ENCODE results near the gene CEP85. TPM values are rescaled to one million over a fixed set of nuclear protein-coding genes. Genes with fewer than 3 reads are reported as not detected.
A peak's percentile ranks its signal among the peaks of the same experiment; 100 is the strongest.

The CEP85 gene, protein sequence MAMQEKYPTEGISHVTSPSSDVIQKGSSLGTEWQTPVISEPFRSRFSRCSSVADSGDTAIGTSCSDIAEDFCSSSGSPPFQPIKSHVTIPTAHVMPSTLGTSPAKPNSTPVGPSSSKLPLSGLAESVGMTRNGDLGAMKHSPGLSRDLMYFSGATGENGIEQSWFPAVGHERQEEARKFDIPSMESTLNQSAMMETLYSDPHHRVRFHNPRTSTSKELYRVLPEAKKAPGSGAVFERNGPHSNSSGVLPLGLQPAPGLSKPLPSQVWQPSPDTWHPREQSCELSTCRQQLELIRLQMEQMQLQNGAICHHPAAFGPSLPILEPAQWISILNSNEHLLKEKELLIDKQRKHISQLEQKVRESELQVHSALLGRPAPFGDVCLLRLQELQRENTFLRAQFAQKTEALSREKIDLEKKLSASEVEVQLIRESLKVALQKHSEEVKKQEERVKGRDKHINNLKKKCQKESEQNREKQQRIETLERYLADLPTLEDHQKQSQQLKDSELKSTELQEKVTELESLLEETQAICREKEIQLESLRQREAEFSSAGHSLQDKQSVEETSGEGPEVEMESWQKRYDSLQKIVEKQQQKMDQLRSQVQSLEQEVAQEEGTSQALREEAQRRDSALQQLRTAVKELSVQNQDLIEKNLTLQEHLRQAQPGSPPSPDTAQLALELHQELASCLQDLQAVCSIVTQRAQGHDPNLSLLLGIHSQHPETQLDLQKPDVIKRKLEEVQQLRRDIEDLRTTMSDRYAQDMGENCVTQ
- total RNA-seq: 10 to 100 TPM; 17.7 to 38.6 TPM
- long read RNA-seq, transcript CEP85-202 (14 exons, 3,922 nt): major isoform, 17 of 38 reads
- long read RNA-seq, partial matches to known transcripts: 8 of 38 reads
- long read RNA-seq, other reads (novel, unspliced or antisense): 9 of 38 reads

DNA sequence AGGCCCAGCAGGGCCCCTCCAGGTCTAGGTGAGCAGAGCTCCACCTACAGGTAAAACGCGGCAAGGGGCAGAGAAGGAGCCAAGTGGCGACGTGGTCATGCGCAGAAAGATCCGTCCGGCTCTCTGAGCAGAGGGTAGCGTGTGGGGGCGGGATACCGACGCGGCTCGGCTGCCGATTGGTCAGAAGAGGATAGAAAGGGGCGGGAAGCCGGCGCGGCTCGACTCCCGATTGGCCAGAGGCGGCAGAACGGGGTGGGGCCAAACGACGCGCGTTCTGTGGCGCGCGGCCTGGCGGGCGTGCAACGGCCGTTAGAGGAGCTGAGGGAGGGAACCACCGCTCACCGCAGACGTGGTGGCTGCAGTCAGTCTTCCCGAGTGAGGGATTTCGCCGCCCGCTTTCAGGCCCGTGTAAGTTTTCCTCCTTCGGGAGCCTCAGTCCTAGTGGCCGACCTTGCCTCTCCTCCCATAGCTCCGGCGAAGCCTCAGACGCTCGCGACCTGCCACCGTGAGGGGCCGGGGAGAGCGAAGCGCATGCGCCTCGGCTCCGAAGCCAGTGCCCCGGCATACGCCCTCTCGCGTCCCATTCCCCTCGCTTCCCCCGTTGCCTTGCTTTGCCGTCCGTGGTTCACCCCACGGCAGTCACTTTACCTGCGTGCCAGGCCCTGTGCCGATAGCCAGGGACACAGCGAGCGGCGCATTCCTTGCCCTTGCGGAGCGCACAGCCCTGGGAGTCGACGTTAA lies at the start of gene CEP85:
TSS of gene CEP85 (plus strand) at position 298 of the 741 bp plus-strand sequence. CDS start 5,584 bp downstream, outside the sequence.
- DNase-seq (peak; percentile 99), ATAC-seq (peak; percentile 99 to 100)
- intact Hi-C loops (cut with DNase I): loop anchor here (5.0 to 10.0 kb wide), 3 partner anchors 62 to 199 kb away; partner anchors contain the start of genes PDIK1L (in 1 of the 2) and ZNF593OS (in 1 of the 2)

DNA sequence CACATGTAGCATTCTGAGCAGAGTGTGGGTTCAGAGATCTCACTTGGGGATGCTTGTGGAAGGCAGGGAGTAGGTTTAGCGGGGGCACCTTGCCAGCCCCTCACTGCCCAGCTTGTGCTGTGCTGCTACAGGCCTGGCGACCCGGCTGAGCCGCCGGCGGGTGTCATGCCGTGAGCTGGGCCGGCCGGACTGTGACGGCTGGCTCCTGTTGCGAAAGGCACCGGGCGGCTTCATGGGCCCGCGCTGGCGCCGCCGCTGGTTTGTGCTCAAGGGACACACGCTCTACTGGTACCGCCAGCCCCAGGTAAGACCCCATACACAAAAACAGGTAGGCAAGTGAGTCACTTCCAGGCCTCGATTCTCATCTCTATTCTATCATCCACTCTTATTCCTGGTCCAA lies 49.1 kb upstream of the CEP85 start:
- no peak for ATAC-seq
- DNase-seq: no peak
- intact Hi-C loops (cut with DNase I): no loop called here

DNA sequence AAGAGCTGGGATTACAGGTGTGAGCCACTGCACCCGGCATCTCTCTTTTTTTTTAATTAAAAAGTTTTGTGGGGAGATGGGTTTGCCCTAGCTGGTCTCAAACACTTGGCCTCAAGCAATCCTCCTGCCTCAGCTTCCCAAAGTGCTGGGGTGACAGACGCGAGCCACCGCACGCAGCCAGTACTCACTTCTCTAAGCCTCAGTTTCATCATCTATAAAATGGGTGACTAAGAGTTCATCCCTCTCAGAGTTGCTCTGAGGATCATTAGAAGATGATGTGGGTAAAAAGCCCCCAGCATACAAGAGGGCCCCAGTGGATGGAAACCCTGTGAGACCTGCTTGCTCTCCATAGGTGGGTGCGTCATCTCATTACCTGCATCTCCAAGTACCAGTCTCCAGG lies 46.1 kb upstream of the CEP85 start:
- intact Hi-C loops (cut with DNase I): no loop called here
- ATAC-seq: no peak

DNA sequence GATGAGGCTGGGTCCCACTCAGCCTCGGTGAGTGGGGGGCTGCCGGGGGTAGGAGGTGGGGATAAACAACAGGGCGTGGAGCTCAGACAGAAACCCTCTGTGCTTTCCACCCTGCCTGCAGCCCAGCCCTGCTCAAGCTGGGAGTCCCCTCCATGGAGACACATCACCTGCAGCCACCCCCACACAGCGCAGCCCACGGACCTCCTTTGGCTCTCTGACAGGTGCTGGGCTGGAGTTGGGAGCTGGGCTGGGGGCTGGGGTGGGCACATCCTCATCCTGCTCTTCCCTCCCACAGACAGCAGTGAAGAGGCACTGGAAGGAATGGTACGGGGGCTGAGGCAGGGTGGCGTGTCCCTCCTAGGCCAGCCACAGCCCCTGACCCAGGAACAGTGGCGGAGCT lies 45.5 kb upstream of the CEP85 start:
- intact Hi-C loops (cut with DNase I): no loop called here
- ATAC-seq: no peak
- no peak for DNase-seq

More for the DNA sequence above, 46.1 kb upstream of the CEP85 start:
- no peak for DNase-seq

DNA sequence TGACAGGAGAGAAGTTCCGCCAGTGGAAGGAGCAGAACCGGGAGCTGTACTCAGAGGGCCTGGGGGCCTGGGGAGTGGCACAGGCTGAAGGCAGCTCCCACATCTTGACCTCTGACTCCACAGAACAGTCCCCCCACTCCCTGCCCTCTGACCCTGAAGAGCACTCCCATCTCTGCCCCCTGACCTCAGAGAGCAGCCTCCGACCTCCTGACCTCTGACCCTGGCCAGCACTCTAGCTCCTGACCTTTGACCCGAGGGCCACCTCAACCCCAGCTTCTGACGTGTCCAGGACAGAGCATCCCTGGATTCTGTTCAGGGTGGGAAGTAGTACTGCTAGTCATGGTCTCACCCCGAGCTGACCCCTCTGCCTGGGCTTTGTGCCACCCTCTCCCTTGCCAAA lies 44.7 kb upstream of the CEP85 start:
- DNase-seq (no peak), ATAC-seq (no peak)
- intact Hi-C loops (cut with DNase I): no loop called here

DNA sequence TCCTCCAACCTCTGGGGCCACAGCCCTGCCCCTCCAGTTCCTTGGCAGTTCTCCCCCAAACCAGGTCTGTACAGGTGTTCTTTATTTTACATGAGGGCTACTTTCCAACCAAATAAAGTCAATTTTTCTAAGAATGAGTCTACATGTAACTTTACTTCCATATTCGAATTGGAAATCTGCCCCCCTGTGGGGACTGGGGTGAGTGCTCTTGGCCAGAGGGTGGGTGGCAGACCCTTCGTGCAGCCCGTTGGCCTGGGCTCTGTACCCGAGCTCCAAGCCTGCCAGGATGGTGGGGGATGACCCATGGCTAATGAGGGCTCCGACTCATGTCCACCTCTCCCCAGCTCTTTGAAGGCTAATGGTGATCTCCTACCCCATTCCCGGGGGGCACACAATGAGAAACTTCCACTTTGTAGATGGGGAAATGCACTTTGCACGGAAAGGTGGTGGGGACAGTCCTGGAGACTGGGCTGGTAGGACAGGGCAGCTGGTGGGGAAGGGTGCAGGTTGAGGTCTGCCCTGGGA lies 44.2 kb upstream of the CEP85 start:
- no peak for ATAC-seq

DNA sequence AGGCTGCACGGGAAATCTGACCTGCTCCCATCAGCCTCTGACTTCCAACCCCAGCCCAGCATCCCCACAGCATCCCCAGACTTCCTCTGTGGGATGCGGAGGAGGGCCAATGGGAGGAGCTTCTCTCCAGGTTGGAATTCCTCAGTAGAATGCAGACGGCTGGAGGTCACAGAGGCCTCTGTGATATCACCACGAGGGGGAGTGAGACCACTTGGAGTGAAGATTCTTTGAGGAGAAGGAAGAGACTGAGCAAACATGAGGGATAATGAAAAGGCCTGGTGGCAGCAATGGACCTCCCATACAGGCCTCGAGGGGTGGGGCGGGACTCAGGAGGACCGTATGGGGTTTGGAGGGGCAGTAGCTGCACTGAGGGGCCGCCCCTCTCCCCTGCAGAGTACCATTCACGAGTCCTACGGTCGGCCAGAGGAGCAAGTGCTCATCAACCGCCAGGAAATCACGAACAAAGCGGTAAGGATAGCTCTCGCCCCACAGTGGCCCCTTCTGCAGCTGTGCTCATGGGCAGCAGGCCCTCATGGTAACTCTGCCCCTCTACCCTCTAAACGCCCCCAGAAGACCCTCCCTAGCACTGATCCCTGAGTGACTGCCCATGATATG lies 43.5 kb upstream of the CEP85 start, which contains the start of gene CATSPER4:
TSS of gene CATSPER4 (plus strand) at position 230 of the 615 bp plus-strand sequence. CDS start at position 256, 26 bp downstream.
- ATAC-seq (peak in 1 of 2 donors; percentile 46), DNase-seq (no peak)
- intact Hi-C loops (cut with DNase I): no loop called here

More for the DNA sequence above, 44.2 kb upstream of the CEP85 start:
- DNase-seq: no peak
- intact Hi-C loops (cut with DNase I): no loop called here

DNA sequence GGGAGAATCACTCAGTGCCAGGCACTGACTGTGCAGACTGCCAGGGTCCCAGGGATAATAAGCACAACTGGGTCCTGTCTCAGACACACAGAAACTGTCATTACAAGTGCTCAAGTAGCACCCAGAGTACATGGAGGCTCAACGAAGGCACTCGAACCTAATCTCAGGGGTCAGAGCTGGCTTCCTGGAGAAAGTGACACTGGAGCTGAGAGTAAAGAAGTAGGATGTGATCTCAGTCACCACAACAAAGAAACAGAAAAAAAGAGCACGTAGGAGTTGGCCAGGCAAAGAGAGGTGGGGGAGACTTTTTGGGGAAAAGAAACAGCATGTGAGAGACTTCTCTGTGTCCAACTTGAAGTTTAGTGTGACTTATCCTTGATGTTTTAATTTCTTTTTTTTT lies 42.3 kb upstream of the CEP85 start:
- intact Hi-C loops (cut with DNase I): no loop called here
- no peak for DNase-seq
- no peak for ATAC-seq

DNA sequence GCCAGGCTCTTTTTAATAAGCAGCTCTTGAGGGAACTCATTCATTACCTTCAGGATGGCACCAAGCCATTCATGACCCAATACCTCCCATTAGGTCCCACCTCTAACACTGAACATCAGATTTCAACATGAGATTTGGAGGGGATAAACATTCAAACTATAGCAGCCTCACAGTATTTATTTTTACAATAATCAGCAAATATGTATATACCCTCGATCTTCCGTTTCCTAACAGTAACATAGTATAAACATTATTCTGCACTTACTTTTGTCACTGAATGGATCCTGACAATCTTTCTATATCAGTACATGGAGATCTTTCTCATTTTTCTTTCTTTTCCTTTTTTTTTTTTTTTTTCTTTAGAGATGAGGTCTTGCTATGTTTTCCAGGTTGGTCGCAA lies 38.2 kb upstream of the CEP85 start:
- DNase-seq (no peak), ATAC-seq (no peak)
- intact Hi-C loops (cut with DNase I): no loop called here

DNA sequence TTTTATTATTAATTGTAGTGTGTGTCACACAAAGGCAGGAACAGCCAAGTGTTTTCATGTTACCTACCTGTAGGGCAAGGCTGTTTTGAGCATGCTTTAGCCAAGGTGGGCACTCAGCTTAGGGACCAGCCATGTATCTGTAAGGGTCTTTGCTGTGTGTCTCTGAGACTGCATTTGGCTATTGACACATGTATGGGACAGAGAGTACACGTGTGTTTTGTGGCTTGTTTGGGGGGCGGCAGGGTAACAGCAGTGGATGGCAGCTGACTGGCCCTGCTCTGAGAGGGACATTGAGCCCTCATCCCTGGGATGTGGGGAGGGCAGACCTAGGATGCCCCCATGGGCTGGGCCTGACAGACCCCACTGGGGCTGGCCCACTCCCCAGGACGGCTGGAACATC lies 36.7 kb upstream of the CEP85 start:
- DNase-seq: no peak

DNA sequence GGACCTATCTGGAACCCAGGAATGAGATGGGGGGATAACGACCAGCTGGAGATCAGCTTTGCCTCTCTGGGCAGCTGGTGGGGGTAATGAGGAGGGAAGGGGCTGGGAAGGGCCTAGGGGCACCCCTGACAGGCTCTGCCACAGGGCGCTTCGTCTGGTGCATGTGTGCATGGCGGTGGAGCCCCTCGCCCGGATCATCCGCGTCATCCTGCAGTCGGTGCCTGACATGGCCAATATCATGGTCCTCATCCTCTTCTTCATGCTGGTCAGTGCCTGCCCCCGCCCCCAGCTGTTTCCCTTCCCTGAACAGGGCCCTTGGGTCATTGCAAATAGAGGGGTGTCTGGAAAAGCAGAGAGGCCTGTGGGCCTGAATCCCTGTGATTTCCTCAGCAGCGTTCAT lies 36.2 kb upstream of the CEP85 start:
- ATAC-seq (no peak), DNase-seq (no peak)
- intact Hi-C loops (cut with DNase I): no loop called here

More for the DNA sequence above, 36.7 kb upstream of the CEP85 start:
- intact Hi-C loops (cut with DNase I): no loop called here
- ATAC-seq: no peak

DNA sequence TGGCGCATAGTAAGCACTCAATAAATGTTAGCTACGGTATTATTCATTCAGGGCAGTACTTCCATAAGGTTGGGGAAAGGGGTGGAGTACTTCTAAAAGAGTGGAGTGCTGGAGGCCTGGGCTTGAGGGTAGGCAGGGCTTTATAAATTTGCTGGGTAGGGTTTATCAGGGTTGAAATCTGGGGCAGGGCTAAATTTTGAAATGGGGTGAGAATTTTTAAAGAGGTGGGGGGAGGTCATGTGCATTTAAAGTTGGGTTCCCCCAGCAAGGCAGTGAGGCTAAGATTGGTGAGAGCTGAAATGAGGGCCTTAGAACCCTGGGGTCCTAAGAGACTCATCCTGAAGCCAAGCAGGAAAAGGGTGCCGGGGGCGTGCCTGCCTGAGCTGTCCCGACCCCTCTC lies 33.6 kb upstream of the CEP85 start:
- intact Hi-C loops (cut with DNase I): no loop called here
- ATAC-seq (no peak), DNase-seq (no peak)

DNA sequence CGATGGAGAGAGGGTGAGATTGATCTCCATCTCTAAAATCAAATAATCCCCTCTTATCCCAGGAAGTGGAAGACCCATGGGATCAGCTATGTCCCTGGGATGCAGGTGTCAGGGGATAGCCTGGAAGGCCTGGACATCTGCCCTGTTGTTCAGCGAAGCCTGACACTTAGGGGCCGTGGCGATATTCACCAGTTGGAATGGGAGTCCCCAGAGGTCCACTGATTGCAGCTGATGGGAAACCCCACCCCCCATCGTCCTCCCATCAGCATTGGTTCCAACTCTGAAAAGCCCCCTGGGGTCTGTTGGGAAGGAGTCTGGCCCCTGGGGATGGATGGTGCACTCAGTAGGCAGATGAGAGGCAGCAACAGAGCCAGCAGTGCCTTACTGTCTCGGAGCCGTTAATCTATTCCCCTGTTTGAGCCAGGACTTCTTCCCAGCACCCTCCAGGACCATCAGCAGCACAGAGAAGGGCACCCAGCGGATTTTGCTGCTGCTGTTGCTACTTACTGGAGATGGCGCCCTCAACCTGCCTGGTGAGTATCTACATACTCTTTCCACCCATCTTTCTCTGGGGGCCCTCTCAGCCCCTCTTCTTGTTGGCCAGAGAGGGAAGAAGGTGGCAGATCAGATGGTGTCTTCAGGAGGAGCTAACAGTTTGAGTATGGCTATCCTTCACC lies 30.2 kb upstream of the CEP85 start:
- intact Hi-C loops (cut with DNase I): no loop called here
- no peak for DNase-seq
- ATAC-seq: no peak

DNA sequence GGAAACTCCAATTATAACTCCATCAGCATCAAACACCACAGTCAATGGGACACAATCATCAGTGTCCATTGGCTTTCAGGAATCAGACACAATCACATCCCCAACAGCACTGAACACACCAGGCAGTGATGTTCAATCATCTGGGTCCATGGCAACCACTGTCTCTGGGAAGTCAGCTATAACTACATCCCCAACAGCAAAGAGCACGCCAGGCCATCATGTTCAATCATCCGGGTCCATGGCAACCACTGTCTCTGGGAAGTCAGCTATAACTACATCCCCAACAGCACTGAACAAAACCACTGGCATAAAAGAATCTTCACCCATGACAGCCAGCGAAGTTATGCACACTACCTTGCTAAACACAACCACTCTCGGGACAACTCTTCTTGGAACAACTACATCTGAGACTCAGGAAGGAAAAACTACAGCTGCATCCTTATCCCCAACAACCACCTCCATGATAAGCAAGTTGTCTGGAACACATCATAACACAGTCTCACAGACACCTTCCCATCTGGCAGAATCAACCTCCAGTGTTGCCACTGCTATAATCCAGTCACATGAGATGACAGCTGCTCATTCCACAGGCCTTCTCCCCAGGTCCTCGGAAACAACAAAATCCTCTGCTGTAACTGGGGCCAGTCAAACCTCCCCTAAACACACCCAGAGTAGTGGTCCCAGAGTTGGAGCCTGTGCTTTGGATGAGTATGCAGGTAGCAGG lies 23.7 kb upstream of the CEP85 start:
- DNase-seq (no peak), ATAC-seq (peak; percentile 53 to 76)
- intact Hi-C loops (cut with DNase I): no loop called here

DNA sequence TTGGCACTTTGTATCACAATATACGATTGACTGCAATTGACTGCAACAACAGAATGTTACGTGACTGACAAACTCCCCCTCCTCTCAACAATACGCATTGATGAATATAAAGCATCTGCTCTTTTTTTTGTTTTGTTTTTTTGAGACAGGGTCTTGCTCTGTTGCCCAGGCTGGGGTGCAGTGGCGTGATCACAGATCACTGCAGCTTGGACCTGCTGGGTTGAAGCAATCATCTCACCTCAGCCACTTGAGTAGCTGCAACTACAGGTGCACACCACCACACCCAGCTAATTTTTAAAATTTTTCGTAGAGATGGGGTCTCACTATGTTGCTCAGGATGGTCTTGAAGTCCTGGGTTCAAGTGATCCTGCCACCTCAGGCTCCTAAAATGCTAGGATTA lies 21.3 kb upstream of the CEP85 start:
- ATAC-seq: no peak
- no peak for DNase-seq
- intact Hi-C loops (cut with DNase I): no loop called here

DNA sequence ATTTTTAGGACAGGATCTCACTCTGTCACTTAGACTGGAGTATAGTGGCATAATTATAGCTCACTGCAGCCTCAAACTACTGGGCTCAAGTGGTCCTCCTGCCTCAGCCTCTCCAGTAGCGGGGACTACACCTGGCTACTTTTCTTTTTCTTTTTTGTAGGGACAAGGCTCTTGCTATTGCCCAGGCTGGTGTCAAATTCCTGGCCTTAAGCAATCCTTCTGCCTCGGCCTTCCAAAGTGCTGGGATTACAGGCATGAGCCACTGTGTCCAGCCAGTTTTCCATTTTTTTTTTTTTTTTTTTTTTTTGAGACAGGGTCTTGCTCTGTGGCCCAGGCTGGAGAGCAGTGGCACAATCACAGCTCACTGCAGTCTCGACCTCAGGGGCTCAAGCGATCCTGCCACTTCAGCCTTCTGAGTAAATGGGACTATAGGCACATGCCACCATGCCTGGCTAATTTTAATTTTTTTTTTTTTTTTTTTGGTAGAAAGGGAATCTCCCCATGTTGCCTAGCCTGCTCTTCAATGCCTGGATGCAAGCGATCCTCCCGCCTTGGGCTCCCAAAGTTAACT lies 20.6 kb upstream of the CEP85 start:
- no peak for ATAC-seq
- intact Hi-C loops (cut with DNase I): no loop called here
- no peak for DNase-seq

DNA sequence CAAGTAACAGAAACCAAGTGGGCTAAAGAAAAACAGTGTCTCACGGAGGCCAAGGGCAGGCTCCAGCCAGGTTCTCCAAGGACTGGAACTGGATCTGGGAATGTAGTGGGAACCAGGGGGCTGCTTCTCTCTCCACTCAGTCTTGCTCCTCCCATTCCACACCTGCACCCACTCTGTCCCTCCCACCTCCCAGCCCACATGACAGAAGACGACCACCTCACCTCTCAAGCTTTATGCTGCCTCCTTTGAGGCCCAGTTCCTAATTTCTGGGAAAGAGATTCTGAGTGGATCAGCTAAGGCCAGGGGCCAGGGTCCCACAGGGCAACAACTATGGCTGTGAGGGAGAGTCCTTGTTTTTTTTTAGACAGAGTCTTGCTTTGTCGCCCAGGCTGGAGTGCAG lies 18.8 kb upstream of the CEP85 start:
- DNase-seq (no peak), ATAC-seq (no peak)
- intact Hi-C loops (cut with DNase I): no loop called here

Measured in left cardiac atrium (tissue), 4 donors.